AG09319 (cell line): ENCODE results near the gene NBAS.

Experiments
- DNase-seq: peaks from one replicate; pipeline ENCODE4 v3.0.0-alpha.2; 2010; ENCODE audit warnings: low read depth; ENCODE audit errors: extremely low read depth
- TF ChIP-seq, protein P1 (sequence below): IDR thresholded peaks from 2 replicates; pipeline ENCODE4 v1.5.1; 2011; ENCODE audit warnings: low read depth, mild to moderate bottlenecking, inconsistent platforms, low read length, moderate library complexity

Gene NBAS

DNA sequence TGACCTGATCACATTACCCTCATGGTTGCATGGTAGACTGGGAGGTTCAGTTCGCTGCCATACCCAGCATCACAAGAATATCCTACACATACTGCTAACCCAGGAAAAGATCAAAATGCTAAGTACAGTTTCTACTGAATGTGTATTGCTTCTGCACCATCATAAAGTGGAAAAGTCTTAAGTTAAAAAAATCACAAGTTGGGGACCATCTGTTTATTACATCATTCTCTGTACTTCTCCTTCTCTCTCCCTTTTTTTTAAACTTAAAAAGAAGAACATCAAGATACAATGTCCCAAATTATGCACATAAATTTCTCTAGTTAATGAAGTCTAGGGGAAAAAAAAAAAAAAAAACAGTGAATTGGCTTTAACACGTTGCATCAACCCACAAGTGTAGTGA lies 43.3 kb downstream of the NBAS start:
- DNase-seq, result no peak

DNA sequence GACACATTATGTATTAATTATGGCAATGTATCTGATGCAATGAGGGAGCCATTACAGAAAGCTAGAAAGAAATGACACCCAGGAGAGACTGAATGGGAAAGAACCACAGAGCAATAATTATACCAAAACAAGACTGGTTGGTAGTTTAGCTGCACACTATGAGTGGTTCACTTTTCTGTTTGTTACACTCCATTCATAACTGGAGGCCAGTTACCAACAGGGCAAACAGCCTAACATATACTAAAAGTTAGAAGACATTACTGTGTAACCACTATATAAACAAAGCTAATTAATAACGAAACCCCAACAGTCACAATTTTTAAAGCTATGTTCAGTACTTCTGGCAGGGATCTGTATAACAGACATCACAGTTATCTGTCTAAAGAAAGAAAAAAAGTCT lies 49.4 kb downstream of the NBAS start:
- DNase-seq, result no peak
- TF ChIP-seq, protein P1, sequence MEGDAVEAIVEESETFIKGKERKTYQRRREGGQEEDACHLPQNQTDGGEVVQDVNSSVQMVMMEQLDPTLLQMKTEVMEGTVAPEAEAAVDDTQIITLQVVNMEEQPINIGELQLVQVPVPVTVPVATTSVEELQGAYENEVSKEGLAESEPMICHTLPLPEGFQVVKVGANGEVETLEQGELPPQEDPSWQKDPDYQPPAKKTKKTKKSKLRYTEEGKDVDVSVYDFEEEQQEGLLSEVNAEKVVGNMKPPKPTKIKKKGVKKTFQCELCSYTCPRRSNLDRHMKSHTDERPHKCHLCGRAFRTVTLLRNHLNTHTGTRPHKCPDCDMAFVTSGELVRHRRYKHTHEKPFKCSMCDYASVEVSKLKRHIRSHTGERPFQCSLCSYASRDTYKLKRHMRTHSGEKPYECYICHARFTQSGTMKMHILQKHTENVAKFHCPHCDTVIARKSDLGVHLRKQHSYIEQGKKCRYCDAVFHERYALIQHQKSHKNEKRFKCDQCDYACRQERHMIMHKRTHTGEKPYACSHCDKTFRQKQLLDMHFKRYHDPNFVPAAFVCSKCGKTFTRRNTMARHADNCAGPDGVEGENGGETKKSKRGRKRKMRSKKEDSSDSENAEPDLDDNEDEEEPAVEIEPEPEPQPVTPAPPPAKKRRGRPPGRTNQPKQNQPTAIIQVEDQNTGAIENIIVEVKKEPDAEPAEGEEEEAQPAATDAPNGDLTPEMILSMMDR, result no peak

More for the DNA sequence above, 43.3 kb downstream of the NBAS start:
- TF ChIP-seq, protein P1, result no peak

DNA sequence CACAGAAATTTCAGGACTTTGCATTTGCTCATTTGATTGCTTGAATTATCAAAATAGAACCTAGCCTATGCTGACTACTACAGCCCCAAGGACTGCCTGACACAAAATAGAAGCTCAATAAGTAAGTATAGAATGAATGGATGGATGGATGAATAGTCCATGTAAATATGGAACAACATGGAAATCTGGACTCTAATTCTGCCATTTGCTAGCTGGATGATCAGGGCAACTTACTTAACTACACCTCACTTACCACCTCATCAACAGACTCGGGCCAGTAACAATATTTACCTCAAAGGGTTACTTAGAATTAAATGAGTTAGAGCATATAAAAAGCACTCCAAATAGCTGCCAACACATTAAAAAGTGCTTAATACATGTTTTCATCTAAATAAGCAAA lies 50.6 kb downstream of the NBAS start:
- no peak for DNase-seq
- TF ChIP-seq, protein P1, result no peak

DNA sequence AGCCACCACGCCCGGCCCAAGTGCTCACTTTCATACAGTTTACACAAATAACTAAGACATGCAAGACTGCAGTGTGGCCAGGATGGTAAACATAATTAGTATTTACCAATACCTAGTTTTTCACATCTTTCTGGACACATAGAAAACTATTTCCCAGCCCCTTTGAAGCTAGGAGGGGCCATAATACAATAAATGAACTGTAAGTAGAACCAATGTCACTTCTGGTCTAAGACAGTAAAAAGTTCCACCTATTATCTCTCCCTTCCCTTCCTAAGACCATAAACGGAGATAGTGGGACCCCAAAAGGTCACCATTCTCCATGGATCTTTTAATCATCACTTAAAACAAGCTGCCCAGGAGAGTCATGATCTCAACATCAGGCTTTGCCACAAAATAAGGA lies 51.0 kb downstream of the NBAS start:
- DNase-seq, result no peak
- TF ChIP-seq, protein P1, result no peak

DNA sequence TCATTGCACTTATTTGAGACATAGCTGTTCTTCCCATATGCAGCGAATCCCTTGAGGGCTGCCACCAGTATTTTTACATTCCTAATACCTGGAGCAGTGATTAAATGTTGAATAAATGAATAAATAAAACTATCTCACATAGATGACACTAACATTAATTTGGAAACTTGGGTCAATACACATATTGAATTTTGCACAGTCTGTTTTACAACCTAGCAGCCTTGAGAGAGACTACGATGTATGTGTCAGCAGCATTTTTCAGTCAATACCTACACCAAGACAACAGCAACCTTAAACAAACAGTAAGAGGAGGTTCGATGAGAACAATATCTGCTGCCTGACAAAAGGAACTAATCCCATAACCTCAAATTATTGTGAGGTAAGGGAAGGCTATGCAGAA lies 53.4 kb downstream of the NBAS start:
- TF ChIP-seq, protein P1, result no peak
- no peak for DNase-seq

DNA sequence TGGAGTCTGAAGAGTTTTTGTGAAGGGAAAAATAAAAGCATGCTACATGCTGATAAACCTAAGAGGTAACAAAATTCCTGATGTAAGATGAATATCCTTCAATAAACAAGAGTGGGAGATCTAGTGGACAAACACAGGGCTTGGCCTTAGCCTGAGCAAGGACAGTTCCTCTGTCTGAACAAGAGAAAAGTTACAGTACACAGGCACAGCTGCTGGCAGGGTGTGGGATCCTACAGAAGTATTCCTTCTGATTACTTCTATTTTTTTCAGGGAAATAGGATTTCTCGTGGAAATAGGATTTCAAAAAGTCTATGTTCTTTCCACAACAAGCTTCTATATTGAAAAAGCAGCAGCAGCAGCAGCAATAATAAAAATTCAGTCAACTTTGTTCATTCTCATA lies 54.1 kb downstream of the NBAS start:
- DNase-seq, result no peak

DNA sequence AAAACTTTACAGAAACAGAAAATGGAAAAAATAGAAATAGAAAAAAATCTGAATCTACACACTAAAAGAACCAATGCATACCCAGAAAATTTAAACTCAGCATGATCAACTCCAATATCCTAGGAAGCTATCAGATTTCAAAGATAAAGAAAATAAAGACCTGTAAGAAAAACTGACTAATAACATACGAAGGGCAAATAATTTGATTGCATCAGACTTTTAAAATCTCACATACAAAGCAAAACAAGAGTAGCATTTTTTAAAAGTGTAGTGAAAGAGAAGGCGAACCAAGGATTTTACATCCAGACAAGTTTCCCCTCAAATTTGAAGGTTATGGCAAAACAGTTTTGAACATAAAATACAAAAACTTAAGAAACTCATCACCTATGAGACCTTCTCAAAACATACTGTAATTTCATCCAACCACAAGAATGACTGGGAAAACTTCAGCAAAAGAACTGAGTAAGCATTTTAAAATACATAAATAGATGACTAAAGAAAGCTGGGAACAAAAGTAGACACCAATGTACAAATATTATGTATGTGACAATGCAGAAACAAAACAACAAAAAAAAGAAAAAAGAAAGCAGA lies 54.8 kb downstream of the NBAS start:
- no peak for DNase-seq
- TF ChIP-seq, protein P1, result no peak

More for the DNA sequence above, 54.1 kb downstream of the NBAS start:
- TF ChIP-seq, protein P1, result no peak
